SK-N-SH (cell line): ENCODE data around the gene HDAC4. TPM values are rescaled to one million over a fixed set of nuclear protein-coding genes. Genes with fewer than 3 reads are reported as not detected.

Experiments used
- CTCF ChIA-PET: fragments of 300-600, 350-600 bp; formaldehyde crosslinking; extraction: SDS; loops from one replicate; lab custom pipeline; 2021; lab: Yijun Ruan, JAX
- POLR2A ChIA-PET: fragments of 350-600 bp; sonication (Branson Sonifier 250); formaldehyde crosslinking; extraction: SDS; loops from one replicate; lab custom pipeline; 2020; ENCODE audit warnings: antibody characterized with exemption, inconsistent platforms; lab: Yijun Ruan, JAX
- DNase-seq: peaks from one replicate; pipeline ENCODE4 v3.0.0; 2012
- H2AFZ ChIP-seq: fragments of 200-600 bp; sonication (generic); 2 replicates; pipeline ENCODE4 v1.8.1; 2016; ENCODE audit warnings: antibody characterized with exemption, mild to moderate bottlenecking, low read depth
- H3F3A ChIP-seq: fragments of 200-600 bp; sonication (generic); replicated peaks from 2 replicates; pipeline ENCODE3; 2016; ENCODE audit warnings: antibody characterized with exemption, mild to moderate bottlenecking; ENCODE audit not compliant: insufficient read depth
- H3K27ac ChIP-seq, 2 experiments: fragments of 200-500 bp in 1 of 2; fragments of 200-600 bp in 1 of 2; sonication (Bioruptor generic) in 1 of 2; sonication (generic), shearing (Covaris generic) in 1 of 2; 2 replicates each; pipeline versions ENCODE4 v1.5.1 to v1.6.1; 2014 to 2016; ENCODE audit warnings: low read depth in 2 of 2, inconsistent platforms in 1 of 2, low read length in 1 of 2, mild to moderate bottlenecking in 1 of 2, mixed read lengths in 1 of 2
- H3K27me3 ChIP-seq: fragments of 200-600 bp; sonication (generic), shearing (Covaris generic); 2 replicates; pipeline ENCODE4 v1.6.1; 2016; ENCODE audit warnings: mixed run types; ENCODE audit not compliant: insufficient read depth
- H3K36me3 ChIP-seq, 2 experiments: fragments of 200-500 bp in 1 of 2; fragments of 200-600 bp in 1 of 2; sonication (Bioruptor generic) in 1 of 2; sonication (generic) in 1 of 2; replicated peaks in 1 of 2; 2 replicates each; pipeline versions ENCODE3 to v1.5.1; 2014 to 2016; ENCODE audit warnings: low read length in 1 of 2, mild to moderate bottlenecking in 1 of 2; ENCODE audit not compliant: insufficient read depth in 2 of 2, control insufficient read depth in 1 of 2
- H3K4me1 ChIP-seq, 2 experiments: fragments of 200-500 bp in 1 of 2; fragments of 200-600 bp in 1 of 2; sonication (Bioruptor generic) in 1 of 2; sonication (generic), shearing (Covaris generic) in 1 of 2; 2 replicates each; pipeline versions ENCODE4 v1.5.1 to v1.6.1; 2014 to 2016; ENCODE audit warnings: low read depth in 1 of 2, low read length in 1 of 2, mixed run types in 1 of 2; ENCODE audit not compliant: insufficient read depth in 2 of 2, control insufficient read depth in 1 of 2
- H3K4me2 ChIP-seq: fragments of 200-600 bp; sonication (generic), shearing (Covaris generic); 2 replicates; pipeline ENCODE4 v1.6.1; 2017; ENCODE audit warnings: mixed run types
- H3K4me3 ChIP-seq, 2 experiments: fragments of 200-500 bp in 1 of 2; fragments of 200-600 bp in 1 of 2; sonication (Bioruptor generic) in 1 of 2; sonication (generic), shearing (Covaris generic) in 1 of 2; 2 replicates each; pipeline versions ENCODE4 v1.5.1 to v1.8.1; 2014 to 2016; ENCODE audit warnings: low read depth in 2 of 2, inconsistent platforms in 1 of 2, low read length in 1 of 2, mild to moderate bottlenecking in 1 of 2, mixed read lengths in 1 of 2, moderate library complexity in 1 of 2
- H3K79me2 ChIP-seq: fragments of 200-600 bp; sonication (generic); 2 replicates; pipeline ENCODE4 v1.8.1; 2017; ENCODE audit warnings: mild to moderate bottlenecking; ENCODE audit not compliant: insufficient read depth
- H3K9ac ChIP-seq: fragments of 200-600 bp; sonication (generic); 2 replicates; pipeline ENCODE4 v1.6.1; 2017; ENCODE audit warnings: mixed run types
- H3K9me2 ChIP-seq: fragments of 200-600 bp; sonication (generic); 2 replicates; pipeline ENCODE4 v1.6.1; 2017; ENCODE audit warnings: mixed run types
- H3K9me3 ChIP-seq: fragments of 200-600 bp; sonication (generic); 2 replicates; pipeline ENCODE4 v1.6.1; 2017; ENCODE audit warnings: mixed run types, mild to moderate bottlenecking, moderate library complexity
- H4K20me1 ChIP-seq: fragments of 200-600 bp; sonication (generic); 2 replicates; pipeline ENCODE4 v1.6.1; 2017; ENCODE audit warnings: mild to moderate bottlenecking, mixed run types; ENCODE audit not compliant: insufficient read depth
- EP300 ChIP-seq, 2 experiments: IDR thresholded peaks; 2 replicates each; pipeline versions ENCODE4 v1.4.0 to v1.6.1; 2012; ENCODE audit warnings: borderline replicate concordance in 1 of 2, low read depth in 1 of 2, low read length in 1 of 2
- FOSL2 ChIP-seq: IDR thresholded peaks from 2 replicates; pipeline ENCODE4 v1.4.0; 2012; ENCODE audit warnings: low read depth, mild to moderate bottlenecking, moderate library complexity, borderline replicate concordance
- MEF2A ChIP-seq: IDR thresholded peaks from 2 replicates; pipeline ENCODE4 v1.4.0; 2012; ENCODE audit warnings: low read depth, borderline replicate concordance
- MXI1 ChIP-seq: IDR thresholded peaks from 2 replicates; pipeline ENCODE4 v1.6.1; 2012; ENCODE audit warnings: mild to moderate bottlenecking, low read depth, low read length, improper control_type of control experiment
- NRF1 ChIP-seq: IDR thresholded peaks from 2 replicates; pipeline ENCODE4 v1.6.1; 2012; ENCODE audit warnings: low read depth, mild to moderate bottlenecking, low read length
- RAD21 ChIP-seq: IDR thresholded peaks from 2 replicates; pipeline ENCODE4 v1.6.1; 2012; ENCODE audit warnings: mild to moderate bottlenecking, low read length
- RFX5 ChIP-seq: IDR thresholded peaks from 2 replicates; pipeline ENCODE4 v1.6.1; 2012; ENCODE audit warnings: mild to moderate bottlenecking, improper control_type of control experiment, low read length
- TAF1 ChIP-seq: IDR thresholded peaks from 2 replicates; pipeline ENCODE4 v1.6.1; 2012; ENCODE audit warnings: low read depth, mild to moderate bottlenecking, low read length, moderate library complexity, borderline replicate concordance
- WGBS: methylation state at CpG from one replicate; pipeline ENCODE4 v1.1.6; 2017; ENCODE audit warnings: low lambda C conversion rate; 5-methylcytosine and 5-hydroxymethylcytosine counted together
- polyA plus RNA-seq, 3 experiments: library from polyadenylated mRNA; depleted of rRNA; stranded (reverse); fragments of >200 nt; gene quantifications; 2 replicates each; pipeline ENCODE4 v1.2.3, GENCODE V29; 2012
- TF ChIP-seq, protein P1 (sequence below): fragments of 200-600 bp; sonication (generic); IDR thresholded peaks from 2 replicates; pipeline ENCODE4 v1.6.1; 2017; ENCODE audit warnings: antibody characterized with exemption, mild to moderate bottlenecking, moderate library complexity
- TF ChIP-seq, protein P2 (sequence below): IDR thresholded peaks from 2 replicates; pipeline ENCODE4 v1.4.0; 2012; ENCODE audit warnings: low read depth, borderline replicate concordance
- TF ChIP-seq, protein P3 (sequence below): IDR thresholded peaks from 2 replicates; pipeline ENCODE4 v1.4.0; 2012; ENCODE audit warnings: low read depth, borderline replicate concordance

Gene HDAC4
- polyA plus RNA-seq, 1 of the 3 experiments (the other 2 are of a cell fraction), result 5.5 TPM

DNA sequence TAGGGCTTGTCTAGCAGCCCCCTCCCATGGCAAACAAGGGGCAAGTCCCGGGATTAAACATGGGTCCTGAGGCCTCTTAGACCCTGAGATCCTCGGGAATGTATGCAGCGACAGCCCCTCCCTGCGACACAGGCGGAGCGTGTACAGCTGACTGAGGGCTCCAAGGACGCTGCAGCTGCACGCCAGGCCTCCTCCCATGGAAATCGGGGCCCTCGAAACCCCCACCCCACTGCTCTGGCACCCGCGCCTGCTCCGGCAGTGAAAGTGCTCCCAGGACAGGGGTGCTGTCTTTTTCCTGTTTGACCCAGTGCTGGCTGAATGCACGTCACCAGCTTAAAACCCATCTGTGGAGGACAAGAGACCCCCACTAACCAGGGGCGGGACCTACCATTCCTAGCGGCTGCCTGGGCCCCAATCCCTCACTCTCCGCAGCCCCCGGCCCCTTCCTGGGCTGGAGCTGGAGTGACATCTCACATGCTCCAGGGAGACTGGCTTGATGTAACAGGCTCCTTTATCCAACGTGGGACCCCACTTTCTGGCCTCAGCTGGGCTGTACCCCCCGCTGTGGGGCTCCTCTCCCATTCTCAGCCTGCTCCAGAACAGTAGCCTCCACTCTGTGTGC, 305.2 kb downstream of the HDAC4 start:
- Histone ChIP-seq H4K20me1 (no peaks in the 10 kb centered on the region), H2AFZ (no peak overlapping the region), H3K27me3 (no peaks in the 10 kb centered on the region), H3K9me3 (no peaks in the 10 kb centered on the region), H3K79me2 (no peaks in the 10 kb centered on the region), H3K9me2 (no peaks in the 10 kb centered on the region), H3F3A (no peaks in the 10 kb centered on the region), H3K27ac (peak overlapping the region in 1 of 2 experiments; percentile 95; a peak in 1 of 4 replicates), H3K4me1 (peaks cover 0 to 69% of the 10 kb centered on the region in 2 experiments; a peak in 1 of 4 replicates), H3K9ac (no peak overlapping the region), H3K36me3 (peaks cover 0 to 2% of the 10 kb centered on the region in 2 experiments), H3K4me2 (no peak overlapping the region)
- ChIA-PET POLR2A (no interaction called here), CTCF (interaction anchor here (8.1 kb wide), 1 partner anchor 12 kb away, joined by 101 read pairs; no protein-coding TSS in a partner anchor)
- 72% methylated on average over 2 of the region's 20 CpGs for WGBS
- DNase-seq, result no peak
- TF ChIP-seq EP300 (IDR thresholded peaks at IDR 0.05; ENCODE audit: borderline replicate concordance in 1 of 2, low read depth in 1 of 2, low read length in 1 of 2) (no peak), NRF1 (no peak), TAF1 (no peak), RAD21 (no peak), RFX5 (no peak), FOSL2 (no peak), MXI1 (no peak), MEF2A (no peak)
- TF ChIP-seq, protein P1, sequence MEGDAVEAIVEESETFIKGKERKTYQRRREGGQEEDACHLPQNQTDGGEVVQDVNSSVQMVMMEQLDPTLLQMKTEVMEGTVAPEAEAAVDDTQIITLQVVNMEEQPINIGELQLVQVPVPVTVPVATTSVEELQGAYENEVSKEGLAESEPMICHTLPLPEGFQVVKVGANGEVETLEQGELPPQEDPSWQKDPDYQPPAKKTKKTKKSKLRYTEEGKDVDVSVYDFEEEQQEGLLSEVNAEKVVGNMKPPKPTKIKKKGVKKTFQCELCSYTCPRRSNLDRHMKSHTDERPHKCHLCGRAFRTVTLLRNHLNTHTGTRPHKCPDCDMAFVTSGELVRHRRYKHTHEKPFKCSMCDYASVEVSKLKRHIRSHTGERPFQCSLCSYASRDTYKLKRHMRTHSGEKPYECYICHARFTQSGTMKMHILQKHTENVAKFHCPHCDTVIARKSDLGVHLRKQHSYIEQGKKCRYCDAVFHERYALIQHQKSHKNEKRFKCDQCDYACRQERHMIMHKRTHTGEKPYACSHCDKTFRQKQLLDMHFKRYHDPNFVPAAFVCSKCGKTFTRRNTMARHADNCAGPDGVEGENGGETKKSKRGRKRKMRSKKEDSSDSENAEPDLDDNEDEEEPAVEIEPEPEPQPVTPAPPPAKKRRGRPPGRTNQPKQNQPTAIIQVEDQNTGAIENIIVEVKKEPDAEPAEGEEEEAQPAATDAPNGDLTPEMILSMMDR, result no peak
- TF ChIP-seq, protein P2, sequence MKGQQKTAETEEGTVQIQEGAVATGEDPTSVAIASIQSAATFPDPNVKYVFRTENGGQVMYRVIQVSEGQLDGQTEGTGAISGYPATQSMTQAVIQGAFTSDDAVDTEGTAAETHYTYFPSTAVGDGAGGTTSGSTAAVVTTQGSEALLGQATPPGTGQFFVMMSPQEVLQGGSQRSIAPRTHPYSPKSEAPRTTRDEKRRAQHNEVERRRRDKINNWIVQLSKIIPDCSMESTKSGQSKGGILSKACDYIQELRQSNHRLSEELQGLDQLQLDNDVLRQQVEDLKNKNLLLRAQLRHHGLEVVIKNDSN, result no peak
- TF ChIP-seq, protein P3, sequence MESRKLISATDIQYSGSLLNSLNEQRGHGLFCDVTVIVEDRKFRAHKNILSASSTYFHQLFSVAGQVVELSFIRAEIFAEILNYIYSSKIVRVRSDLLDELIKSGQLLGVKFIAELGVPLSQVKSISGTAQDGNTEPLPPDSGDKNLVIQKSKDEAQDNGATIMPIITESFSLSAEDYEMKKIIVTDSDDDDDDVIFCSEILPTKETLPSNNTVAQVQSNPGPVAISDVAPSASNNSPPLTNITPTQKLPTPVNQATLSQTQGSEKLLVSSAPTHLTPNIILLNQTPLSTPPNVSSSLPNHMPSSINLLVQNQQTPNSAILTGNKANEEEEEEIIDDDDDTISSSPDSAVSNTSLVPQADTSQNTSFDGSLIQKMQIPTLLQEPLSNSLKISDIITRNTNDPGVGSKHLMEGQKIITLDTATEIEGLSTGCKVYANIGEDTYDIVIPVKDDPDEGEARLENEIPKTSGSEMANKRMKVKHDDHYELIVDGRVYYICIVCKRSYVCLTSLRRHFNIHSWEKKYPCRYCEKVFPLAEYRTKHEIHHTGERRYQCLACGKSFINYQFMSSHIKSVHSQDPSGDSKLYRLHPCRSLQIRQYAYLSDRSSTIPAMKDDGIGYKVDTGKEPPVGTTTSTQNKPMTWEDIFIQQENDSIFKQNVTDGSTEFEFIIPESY, result no peak
- TF ChIP-seq, all 33 proteins: peak for 0
- H3K4me3 ChIP-seq, result no peak overlapping the region
